GM20431 (cell line): Measurements from ENCODE around the gene KRT6C.

Source experiments
- in situ Hi-C: fragments of 300-500 bp; cut with MseI, MboI; formaldehyde crosslinking; loops from one replicate; pipeline ENCODE4 v1.15.0; 2020; ENCODE audit warnings: low sequenced_read_pairs; ENCODE audit not compliant: unreplicated experiment

KRT6C gene

GRCh38 chr12:52436828-52437474, 36.7 kb downstream of the KRT6C start:
- in situ Hi-C loops, result no loop called here

- in situ Hi-C loops, result no loop called here
Observed at GRCh38 chr12:52436000-52436827, 37.4 kb downstream of the KRT6C start.

GRCh38 chr12:52435659-52435999, 38.0 kb downstream of the KRT6C start:
- in situ Hi-C loops, result no loop called here

GRCh38 chr12:52434760-52435530, 38.7 kb downstream of the KRT6C start:
- in situ Hi-C loops, result no loop called here

- in situ Hi-C loops, result no loop called here
Observed at GRCh38 chr12:52434081-52434733, 39.4 kb downstream of the KRT6C start, which contains the start of gene KRT75. KRT75 (minus strand) TSS chr12:52434371; CDS start chr12:52434304, 67 bp downstream.

- in situ Hi-C loops, result no loop called here
Observed at GRCh38 chr12:52433501-52434080, 40.0 kb downstream of the KRT6C start.

GRCh38 chr12:52432559-52433207, 40.9 kb downstream of the KRT6C start:
- in situ Hi-C loops, result no loop called here

- in situ Hi-C loops, result no loop called here
Observed at GRCh38 chr12:52428121-52428520, 45.5 kb downstream of the KRT6C start.

GRCh38 chr12:52427083-52427482, 46.5 kb downstream of the KRT6C start:
- in situ Hi-C loops, result no loop called here

- in situ Hi-C loops, result no loop called here
Observed at GRCh38 chr12:52426034-52426433, 47.6 kb downstream of the KRT6C start.

- in situ Hi-C loops, result no loop called here
Observed at GRCh38 chr12:52425466-52425865, 48.1 kb downstream of the KRT6C start.

- in situ Hi-C loops, result no loop called here
Observed at GRCh38 chr12:52423661-52424500, 49.7 kb downstream of the KRT6C start.

GRCh38 chr12:52423035-52423434, 50.6 kb downstream of the KRT6C start:
- in situ Hi-C loops, result no loop called here

GRCh38 chr12:52419656-52420055, 53.9 kb downstream of the KRT6C start:
- in situ Hi-C loops, result no loop called here

GRCh38 chr12:52418576-52419110, 55.0 kb downstream of the KRT6C start:
- in situ Hi-C loops, result no loop called here
